GM12873 (cell line): ENCODE data around the gene MERTK.

ENCODE experiments used
- CTCF ChIP-seq: IDR thresholded peaks from 2 replicates; pipeline ENCODE4 v1.5.1; 2012; ENCODE audit warnings: low read depth, mild to moderate bottlenecking, moderate library complexity, low read length, control low read depth; ENCODE audit not compliant: insufficient read depth; ENCODE audit errors: missing control alignments

Gene MERTK

GRCh38 chr2:111973701-111974100 lies 75.3 kb downstream of the MERTK start:
- no peak for TF ChIP-seq CTCF

GRCh38 chr2:111975053-111975552 lies 76.7 kb downstream of the MERTK start:
- no peak for TF ChIP-seq CTCF

GRCh38 chr2:111975819-111976218 lies 77.4 kb downstream of the MERTK start:
- TF ChIP-seq CTCF, result no peak

- no peak for TF ChIP-seq CTCF
These were observed 78.8 kb downstream of the MERTK start for GRCh38 chr2:111977240-111977639.

GRCh38 chr2:111978452-111979170 lies 80.2 kb downstream of the MERTK start:
- TF ChIP-seq CTCF, result no peak

GRCh38 chr2:111981666-111982065 lies 83.3 kb downstream of the MERTK start:
- TF ChIP-seq CTCF, result no peak

GRCh38 chr2:111982822-111983221 lies 84.4 kb downstream of the MERTK start:
- TF ChIP-seq CTCF, result no peak
